COLO668 (cell line): ENCODE measurements around the gene TMEM140.
"Not testable (repeated sequence)": the region's sequence is repeated elsewhere in the genome, so short reads cannot be mapped to it uniquely, and the experiment has no call there.

ENCODE experiments used
- DNase-seq: peaks from one replicate; lab custom pipeline; 2025; ENCODE audit not compliant: unreplicated experiment; lab: John Stamatoyannopoulos, UW

TMEM140 gene

DNA sequence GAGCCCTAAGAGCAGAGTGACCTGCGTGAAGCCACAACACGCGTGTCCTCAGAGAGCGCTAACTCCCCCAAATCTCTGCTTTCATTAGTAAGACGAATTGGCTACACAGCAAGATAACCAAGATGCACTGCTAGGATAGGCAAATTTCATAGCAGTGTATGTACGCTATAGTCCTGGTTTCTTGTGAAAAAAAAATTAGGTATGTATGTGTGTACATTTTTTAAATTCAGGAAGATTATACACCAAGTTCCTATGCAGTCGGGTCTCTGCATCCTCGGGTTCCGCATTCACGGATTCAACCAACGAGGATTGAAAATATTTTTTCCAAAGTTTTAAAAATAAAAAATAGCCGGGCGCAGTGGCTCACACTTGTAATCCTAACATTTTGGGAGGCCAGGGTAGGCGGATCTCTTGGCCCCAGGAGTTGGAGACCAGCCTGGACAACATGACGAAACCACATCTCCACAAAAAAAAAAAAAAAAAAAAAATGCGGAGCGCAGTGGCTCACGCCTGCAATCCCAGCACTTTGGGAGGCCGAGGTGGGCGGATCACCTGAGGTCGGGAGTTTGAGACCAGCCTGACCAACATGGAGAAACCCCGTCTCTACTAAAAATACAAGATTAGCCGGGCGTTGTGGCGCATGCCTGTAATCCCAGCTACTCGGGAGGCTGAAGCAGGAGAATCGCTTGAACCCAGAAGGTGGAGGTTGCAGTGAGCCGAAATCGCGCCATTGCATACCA, 64.2 kb downstream of the TMEM140 start:
- not testable (repeated sequence) for DNase-seq

DNA sequence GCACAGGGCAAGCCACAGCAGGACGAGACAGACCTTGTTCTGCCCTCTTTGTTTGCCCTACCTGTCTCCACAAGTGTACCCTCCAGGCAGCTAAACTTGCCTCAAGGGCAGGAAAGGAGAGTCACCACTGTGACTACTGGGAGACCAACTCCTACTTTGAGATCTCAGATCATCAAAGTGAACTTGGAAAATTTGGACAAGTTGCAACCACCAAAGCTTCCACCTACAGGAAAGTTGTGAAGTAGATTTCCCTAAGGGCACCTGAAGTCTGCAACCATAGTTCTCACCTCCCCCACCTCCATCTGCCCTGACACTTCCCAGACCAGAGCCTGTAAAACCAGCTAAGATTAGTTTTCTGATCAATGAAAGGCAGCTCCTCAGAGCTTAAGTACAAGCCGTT, 66.0 kb downstream of the TMEM140 start:
- DNase-seq, result no peak

DNA sequence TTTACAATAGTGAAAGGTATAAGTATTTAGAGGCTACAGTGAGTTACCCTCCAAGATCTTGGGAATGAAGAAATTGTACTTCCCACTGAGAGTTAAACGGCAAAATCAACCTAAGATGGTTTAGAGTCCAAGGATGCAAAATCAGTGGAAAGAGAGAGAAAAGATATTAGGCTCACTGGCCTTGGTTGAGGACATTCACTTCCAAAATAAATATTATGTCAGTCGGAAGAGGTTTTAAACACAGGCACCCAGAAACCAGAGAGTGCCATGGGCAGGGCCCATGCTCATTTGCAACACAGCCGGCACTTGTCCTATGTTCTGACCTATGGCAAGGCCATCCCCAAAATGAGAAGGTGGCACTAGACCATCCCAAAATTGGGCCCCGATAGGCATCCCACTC, 67.3 kb downstream of the TMEM140 start:
- DNase-seq, result no peak

DNA sequence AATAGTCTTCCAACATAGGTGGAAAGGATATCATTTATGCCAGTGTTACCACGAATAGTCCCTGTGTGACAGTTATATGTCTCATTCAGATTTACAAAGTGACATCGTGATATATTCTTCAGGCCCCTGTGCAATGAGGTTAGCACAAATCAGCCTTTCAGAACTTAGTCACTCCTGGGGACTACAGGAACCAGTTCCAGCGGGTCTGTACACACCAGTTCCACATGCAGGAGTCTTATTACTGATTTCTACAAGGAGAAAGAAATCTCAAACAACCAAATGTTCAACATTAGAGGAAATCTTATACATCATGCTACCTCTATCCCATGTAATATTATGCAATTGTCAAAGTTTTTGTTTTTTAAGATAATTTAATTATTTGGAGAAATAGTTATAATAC, 67.8 kb downstream of the TMEM140 start:
- no peak for DNase-seq
